GM18526 (cell line): ENCODE measurements around the gene MLPH.

ENCODE experiments used
- POLR2A ChIP-seq: IDR thresholded peaks from 3 replicates; pipeline ENCODE4 v1.6.1; 2011; ENCODE audit not compliant: insufficient read length; ENCODE audit errors: extremely low read depth

The MLPH gene

DNA sequence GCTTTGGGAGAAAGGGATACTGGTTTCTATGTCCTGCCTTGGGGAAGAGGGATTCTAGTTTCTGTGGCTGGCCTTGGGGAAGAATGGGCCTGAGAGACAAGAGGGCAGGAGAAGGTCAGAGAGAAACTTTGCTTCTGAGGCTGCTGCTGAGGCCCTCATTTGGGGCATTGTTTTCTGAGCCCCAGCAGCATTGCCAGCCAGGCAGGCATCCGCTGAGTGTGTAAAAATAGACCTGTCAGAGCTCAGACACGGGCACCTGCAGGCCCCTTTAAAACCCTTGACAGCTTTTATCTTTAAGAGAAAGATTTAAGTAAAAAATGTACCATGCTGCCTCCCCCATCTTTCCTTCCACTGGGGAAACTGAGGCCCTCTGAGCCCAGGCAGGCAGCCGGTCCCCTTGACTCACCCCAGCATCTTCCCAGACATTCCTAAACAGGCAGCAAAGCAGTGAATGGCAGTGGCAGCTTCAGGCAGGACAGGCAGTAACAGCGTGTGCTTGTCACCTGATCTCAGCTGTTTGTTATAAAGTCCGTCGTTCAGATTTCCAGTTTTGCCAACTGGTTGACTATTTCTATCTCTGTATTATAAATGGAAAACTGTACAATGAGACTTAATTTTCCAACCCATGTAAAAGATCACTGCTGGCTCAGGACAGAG lies 27.6 kb downstream of the MLPH start:
- TF ChIP-seq POLR2A, result no peak

DNA sequence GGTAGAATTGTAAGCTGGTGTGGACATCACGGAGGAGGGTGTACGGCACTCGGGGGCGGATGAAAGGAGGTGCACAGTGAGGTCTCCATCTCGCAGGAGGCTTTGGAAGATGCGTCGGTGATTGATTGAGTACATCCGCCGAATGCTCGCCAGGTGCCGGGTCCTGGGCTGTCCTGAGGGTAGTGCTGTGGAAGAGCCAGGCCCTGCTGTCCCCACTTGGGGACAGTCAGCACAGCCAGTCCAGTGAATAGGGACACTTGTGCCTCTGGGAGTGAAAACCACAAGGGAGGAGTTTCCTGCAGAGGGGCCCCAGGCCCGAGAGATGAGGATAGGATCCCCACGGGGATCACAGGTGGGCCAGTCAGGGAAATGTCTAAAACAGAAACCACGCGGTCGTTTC lies 28.1 kb downstream of the MLPH start:
- no peak for TF ChIP-seq POLR2A

DNA sequence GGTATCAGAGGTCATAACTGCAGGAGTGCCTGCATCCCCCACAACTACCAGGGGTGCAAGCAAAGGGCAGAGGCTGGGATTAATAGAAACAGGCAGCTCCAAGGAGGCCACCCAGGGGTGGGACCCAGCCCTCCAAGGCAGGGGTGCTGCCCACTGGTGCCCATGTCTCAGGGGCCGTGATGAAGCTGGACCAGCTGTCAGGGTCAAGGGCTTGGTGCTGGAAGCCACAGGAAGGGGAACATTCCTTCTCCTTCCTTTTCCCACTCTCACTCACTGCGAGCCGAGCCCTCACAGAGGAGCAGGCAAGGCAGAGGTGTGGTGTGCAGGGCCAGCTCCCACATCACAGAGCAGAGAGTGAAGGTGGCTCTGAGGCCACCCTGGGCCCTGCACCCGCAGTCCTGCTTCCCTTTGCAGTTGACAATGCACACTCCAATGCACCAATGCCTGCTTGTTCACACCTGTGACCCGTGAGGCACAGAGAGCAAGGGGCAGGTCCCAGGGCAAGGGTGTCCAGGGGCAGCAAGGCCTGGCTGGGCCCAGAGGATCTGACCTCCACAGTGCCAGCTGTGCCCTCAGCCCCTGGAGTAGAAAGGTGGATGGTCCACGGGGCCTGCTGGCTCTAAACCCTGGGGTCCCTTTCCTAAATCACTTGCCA lies 28.7 kb downstream of the MLPH start:
- TF ChIP-seq POLR2A, result no peak

- TF ChIP-seq POLR2A, result no peak
Observed at GRCh38 chr2:237517163-237517562, 30.1 kb downstream of the MLPH start.

GRCh38 chr2:237517990-237518389 lies 30.9 kb downstream of the MLPH start:
- no peak for TF ChIP-seq POLR2A

GRCh38 chr2:237519506-237520245 lies 32.6 kb downstream of the MLPH start:
- TF ChIP-seq POLR2A, result no peak

DNA sequence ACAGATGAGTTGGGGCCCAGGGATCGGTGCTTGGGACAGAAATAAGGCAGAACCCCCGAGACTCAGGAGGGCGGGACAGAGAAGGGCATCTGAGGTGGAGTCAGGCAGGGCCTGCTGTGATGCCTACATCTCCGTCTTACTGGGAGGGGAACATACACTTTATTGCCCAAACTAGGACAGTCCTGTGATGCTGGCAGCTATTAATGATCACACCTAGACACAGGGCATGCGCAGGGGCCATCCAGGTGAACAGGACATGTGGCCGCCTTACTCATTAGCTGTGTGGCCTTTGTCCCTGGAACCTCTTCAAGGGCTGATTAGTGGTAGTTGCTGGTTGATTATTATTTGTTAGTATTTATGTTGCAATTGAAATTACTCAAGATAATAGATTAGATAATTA lies 33.2 kb downstream of the MLPH start:
- no peak for TF ChIP-seq POLR2A

GRCh38 chr2:237524631-237525030 lies 37.6 kb downstream of the MLPH start:
- no peak for TF ChIP-seq POLR2A

DNA sequence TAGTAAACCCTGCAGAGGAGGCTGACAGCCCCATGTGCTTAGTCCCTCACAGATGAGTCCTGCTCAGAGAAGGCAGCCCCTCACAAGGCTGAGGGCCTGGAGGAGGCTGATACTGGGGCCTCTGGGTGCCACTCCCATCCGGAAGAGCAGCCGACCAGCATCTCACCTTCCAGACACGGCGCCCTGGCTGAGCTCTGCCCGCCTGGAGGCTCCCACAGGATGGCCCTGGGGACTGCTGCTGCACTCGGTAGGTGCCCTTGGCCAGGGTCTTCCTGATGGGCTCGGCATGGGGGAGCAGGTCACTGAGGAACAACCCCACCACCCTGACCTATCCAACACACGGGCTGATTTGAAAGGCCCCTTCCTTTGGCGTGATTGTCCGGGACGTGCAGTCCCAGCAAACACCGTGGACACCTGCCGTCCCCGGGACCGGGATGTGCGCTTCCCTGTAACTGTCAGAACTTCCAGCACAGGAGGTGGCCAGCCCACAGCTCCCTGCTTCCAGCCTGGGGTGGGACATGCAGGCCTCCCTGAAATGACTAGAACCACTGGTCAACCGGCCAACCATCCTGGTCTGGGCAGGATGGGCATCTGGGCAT lies 38.6 kb downstream of the MLPH start:
- TF ChIP-seq POLR2A, result no peak

GRCh38 chr2:237527233-237527632 lies 40.2 kb downstream of the MLPH start:
- TF ChIP-seq POLR2A, result no peak

- TF ChIP-seq POLR2A, result no peak
Observed at GRCh38 chr2:237527766-237528165, 40.7 kb downstream of the MLPH start.

DNA sequence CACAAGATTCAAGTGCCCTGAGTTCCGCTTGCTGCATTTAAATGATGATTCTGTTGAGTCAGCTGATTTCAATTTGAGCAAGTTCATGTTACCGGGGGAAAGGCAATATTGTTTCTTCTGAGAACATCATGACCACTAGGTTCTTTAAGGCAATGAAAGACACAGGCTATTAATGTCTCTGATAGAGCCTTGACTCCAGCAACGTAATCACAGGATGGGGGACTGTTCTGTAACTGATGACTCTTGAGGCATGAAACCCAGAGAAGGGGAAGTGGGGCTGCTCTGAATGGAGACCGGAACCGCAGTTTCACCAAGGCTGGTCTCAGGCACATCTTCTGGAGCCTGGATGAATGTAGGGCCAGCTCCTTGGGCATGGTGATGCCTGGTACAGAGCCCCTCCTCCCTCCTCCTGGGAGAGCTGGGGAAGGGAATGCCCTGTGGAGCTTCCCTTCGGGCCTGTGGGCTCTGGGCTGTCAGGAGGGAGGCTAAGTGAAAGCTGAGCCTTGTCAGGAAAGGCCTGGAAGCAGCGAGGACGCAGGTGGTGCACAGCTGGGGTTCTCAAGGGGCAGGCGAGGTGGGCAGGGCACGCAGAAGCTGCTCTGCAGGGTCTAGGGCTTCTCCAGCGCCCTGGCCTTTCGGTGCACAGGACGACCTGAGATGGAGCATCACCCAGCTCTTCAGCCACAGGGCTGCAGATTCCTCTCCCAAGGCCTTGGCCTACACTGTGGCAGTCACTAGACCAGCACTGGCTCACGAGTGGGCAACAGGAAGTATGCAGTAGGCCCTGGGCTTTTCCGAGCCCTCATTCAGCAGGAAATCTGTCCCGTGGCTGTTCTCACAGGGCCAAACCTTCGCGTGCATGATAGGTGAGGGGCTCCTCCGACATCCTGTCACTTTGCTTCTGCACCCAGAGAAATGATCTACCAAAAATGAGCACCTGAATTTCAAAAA lies 42.7 kb downstream of the MLPH start:
- no peak for TF ChIP-seq POLR2A

DNA sequence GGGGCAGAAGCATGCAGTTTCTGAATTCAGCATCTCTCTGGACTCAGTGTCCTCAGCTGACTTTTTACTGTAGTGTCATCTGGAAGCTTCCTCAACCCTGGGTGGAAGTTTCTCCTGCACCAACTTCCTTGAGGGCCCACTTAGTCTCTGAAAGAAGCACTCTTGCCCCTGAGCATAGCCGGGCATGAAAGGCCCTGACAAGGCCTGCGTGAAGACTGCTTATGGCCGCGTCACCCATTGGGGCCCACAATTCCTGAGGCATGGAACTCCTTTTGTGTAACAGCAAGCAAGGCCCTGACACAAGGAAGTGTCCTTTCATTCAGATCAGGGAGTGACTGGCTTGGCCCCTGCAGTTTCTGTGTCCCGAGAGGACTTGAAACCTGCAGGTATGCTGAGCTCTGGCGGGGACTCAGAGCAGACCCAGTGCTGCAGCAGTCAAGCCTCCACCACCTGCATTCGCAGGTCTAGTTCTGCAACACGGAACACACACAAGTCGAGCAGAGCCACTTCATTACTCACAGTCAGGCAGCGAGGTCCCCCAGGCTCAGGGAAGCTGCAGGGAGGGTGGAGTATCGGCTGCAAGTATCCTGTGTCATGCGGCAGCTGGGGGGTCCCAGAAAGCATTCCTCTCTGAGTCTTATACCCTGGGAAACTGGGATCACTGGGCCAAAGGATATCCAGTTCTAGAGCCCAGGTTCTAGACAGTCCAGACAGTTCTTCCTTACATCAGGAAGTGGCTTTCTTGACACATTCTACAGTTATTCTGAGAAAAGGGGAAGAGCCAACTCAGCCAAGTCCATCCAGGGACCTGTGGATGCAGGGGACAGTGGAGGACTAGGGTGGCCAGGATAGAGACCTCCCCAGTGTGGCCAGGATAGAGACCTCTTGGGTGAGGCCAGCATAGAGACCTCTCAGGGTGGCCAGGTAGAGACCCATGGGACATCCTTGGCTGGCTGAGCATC lies 43.7 kb downstream of the MLPH start:
- no peak for TF ChIP-seq POLR2A

- no peak for TF ChIP-seq POLR2A
Observed at GRCh38 chr2:237532160-237532559, 45.1 kb downstream of the MLPH start.
